ENCODE results near the gene RILPL2.

DNA sequence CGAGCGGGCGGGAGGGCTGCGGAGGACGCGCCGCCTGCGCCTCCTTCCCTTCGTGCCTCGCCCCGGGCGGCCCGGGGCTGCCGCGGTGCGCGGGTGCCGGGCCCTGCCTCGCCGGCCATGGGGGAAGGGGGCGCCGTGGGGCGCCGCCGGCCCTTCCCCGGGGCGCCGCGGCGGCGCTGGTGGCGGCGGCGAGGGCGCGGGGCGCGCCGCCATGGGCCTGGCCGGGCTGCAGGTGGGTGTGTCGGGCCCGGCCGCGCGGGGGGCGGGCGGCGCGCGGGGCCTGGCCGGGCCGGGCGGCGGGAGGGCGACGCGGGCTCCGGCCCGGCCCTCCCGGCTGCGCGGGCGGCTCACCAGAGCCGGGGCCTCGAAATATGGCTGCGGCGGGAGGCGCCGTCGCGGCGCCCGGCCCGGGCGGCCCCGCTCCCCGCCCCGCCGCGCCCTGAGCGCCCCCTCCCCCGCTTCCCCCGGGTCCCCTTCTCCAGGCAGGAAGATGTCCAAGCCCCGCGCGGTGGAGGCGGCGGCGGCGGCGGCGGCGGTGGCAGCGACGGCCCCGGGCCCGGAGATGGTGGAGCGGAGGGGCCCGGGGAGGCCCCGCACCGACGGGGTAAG, 47.4 kb downstream of the RILPL2 start:
- TF ChIP-seq CREB5 (CRISPR knock-in tag; IDR thresholded peaks at IDR 0.05; ENCODE audit: low read depth) (no peak), ZNF70 (CRISPR knock-in tag; IDR thresholded peaks at IDR 0.05) (no peak), TCF4 (CRISPR knock-in tag; IDR thresholded peaks at IDR 0.05; ENCODE audit: borderline replicate concordance) (no peak), ARNTL (CRISPR knock-in tag; IDR thresholded peaks at IDR 0.05; ENCODE audit: borderline replicate concordance, low read depth) (no peak)

All from SK-N-SH treated with all-trans-retinoic acid at 6 μM for 48 hours (cell line).